Measurements from ENCODE around the gene KCNJ4.

Gene KCNJ4

DNA sequence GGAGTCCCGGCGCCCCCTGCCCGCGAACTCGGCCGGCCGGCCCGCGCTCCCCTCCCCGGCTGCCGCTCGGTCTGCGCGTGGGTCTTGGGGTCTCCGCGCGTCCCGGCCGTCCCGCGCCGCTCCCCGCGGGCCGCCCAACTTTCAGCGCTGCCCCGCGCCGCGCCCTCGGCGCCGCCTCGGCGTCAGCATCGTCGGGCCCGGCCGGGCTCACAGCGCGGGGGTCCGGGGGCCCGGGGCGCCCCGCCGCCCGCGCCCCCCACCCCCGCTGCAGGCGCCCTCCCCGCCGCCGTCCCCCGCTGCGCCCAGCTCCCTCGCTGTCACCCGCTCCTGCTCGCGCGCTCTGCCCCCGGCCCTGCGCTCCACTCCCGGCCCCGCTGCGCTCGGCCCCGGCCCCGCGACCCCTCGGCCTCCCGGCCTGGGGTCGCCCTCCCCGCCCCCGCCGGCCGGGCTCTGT lies at the start of gene KCNJ4:
Gene KCNJ4, minus strand, starts transcription at position 124 of the 454 bp plus-strand sequence. CDS start 27,067 bp downstream, outside the sequence.
- no peak for DNase-seq (ENCODE audit: low spot score)
- in situ Hi-C loops (cut with MboI; ENCODE audit: low sequenced_read_pairs, unreplicated experiment): no loop called here
- TF ChIP-seq CTCF (IDR thresholded peaks at IDR 0.05; ENCODE audit: borderline replicate concordance, control extremely low read depth, extremely low read depth, insufficient read depth, missing control alignments): no peak

- no peak for DNase-seq (ENCODE audit: low spot score)
- in situ Hi-C loops (cut with MboI; ENCODE audit: low sequenced_read_pairs, unreplicated experiment): no loop called here
- TF ChIP-seq CTCF (IDR thresholded peaks at IDR 0.05; ENCODE audit: borderline replicate concordance, control extremely low read depth, extremely low read depth, insufficient read depth, missing control alignments): no peak
Measured at GRCh38 chr22:38503021-38503420, 48.0 kb upstream of the KCNJ4 start.

DNA sequence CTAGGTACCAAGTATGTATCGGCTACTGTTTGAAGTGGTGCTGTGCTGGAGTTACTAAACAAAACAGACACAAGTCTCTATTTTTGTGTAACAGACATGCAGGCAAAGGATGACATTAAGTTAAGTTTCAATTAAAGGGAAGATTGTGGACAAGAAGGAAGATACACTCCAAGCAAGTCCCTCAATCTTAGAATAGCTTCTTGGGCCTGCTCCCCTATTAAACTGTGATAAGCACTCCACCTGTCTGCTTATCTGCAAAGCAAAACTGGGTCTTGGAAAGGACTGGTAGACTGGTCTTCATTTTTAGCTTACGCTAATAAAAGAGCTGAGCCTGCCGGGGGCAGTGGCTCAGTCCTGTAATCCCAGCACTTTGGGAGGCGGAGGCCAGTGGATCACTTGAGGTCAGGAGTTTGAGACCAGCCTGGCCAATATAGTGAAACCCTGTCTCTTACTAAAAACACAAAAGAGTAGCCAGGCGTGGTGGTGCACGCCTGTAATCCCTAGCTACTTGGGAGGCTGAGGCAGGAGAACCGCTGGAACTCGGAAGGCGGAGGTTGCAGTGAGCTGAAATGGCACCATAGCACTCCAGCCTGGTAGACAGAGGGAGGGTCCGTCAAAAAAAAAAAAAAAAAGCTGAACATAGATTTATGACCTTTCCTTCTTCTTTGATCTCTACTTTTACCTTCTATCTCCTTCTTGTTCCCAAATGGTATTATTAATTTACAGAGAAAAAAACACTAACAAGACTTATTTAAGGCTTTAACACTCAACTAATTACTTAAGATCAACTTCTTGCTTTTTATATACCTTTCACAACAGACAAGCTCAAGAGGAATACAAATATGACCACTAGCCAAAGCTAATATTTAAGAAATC lies 47.0 kb upstream of the KCNJ4 start:
- in situ Hi-C loops (cut with MboI; ENCODE audit: low sequenced_read_pairs, unreplicated experiment): no loop called here
- TF ChIP-seq CTCF (IDR thresholded peaks at IDR 0.05; ENCODE audit: borderline replicate concordance, control extremely low read depth, extremely low read depth, insufficient read depth, missing control alignments): no peak
- DNase-seq (ENCODE audit: low spot score): no peak

DNA sequence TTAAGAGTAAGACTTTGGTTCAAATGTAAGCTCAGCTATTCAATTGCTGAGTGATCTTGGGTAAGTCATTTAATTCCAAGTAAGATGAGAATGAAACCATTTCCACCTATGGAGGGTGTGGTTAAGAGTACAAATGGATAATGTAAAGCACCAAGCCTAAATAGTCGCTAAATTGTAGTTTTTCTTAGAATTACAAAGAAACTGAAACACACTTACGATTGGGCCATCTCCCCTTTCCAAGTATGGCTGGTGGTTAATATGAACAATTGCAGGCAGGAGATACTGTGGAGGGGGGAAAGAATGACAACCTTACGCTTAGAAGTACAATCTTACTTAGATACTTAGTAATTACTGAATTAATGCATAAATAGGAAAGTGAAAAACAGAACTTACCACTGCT lies 42.9 kb upstream of the KCNJ4 start:
- in situ Hi-C loops (cut with MboI; ENCODE audit: low sequenced_read_pairs, unreplicated experiment): no loop called here
- DNase-seq (ENCODE audit: low spot score): no peak
- TF ChIP-seq CTCF (IDR thresholded peaks at IDR 0.05; ENCODE audit: borderline replicate concordance, control extremely low read depth, extremely low read depth, insufficient read depth, missing control alignments): no peak

- in situ Hi-C loops (cut with MboI; ENCODE audit: low sequenced_read_pairs, unreplicated experiment): no loop called here
- DNase-seq (ENCODE audit: low spot score): no peak
- TF ChIP-seq CTCF (IDR thresholded peaks at IDR 0.05; ENCODE audit: borderline replicate concordance, control extremely low read depth, extremely low read depth, insufficient read depth, missing control alignments): no peak
Measured at GRCh38 chr22:38494939-38495338, 39.9 kb upstream of the KCNJ4 start.

GRCh38 chr22:38494498-38494897 lies 39.5 kb upstream of the KCNJ4 start:
- in situ Hi-C loops (cut with MboI; ENCODE audit: low sequenced_read_pairs, unreplicated experiment): no loop called here
- TF ChIP-seq CTCF (IDR thresholded peaks at IDR 0.05; ENCODE audit: borderline replicate concordance, control extremely low read depth, extremely low read depth, insufficient read depth, missing control alignments): no peak
- DNase-seq (ENCODE audit: low spot score): no peak

Measured in GM13976 (cell line).